Neuron (in vitro differentiated cells): ENCODE measurements around the gene ALG8.
"Not testable (repeated sequence)": the region's sequence is repeated elsewhere in the genome, so short reads cannot be mapped to it uniquely, and the experiment has no call there.

Experiments
- H2AFZ ChIP-seq: one replicate; pipeline ENCODE4 v1.6.1; 2013; ENCODE audit warnings: low read depth, mild to moderate bottlenecking, inconsistent platforms, low read length, moderate library complexity
- H3K27me3 ChIP-seq: one replicate; pipeline ENCODE4 v1.6.1; 2013; ENCODE audit warnings: low read length; ENCODE audit not compliant: insufficient read depth
- H3K36me3 ChIP-seq: one replicate; pipeline ENCODE4 v1.6.1; 2013; ENCODE audit warnings: low read length; ENCODE audit not compliant: insufficient read depth
- H3K4me1 ChIP-seq: one replicate; pipeline ENCODE4 v1.6.1; 2013; ENCODE audit warnings: low read length; ENCODE audit not compliant: insufficient read depth
- H3K4me3 ChIP-seq: 2 replicates; pipeline ENCODE4 v1.5.1; 2013; ENCODE audit warnings: mild to moderate bottlenecking, low read length, moderate library complexity
- H3K9me3 ChIP-seq: one replicate; pipeline ENCODE4 v1.6.1; 2013; ENCODE audit warnings: low read length

ALG8 gene

DNA sequence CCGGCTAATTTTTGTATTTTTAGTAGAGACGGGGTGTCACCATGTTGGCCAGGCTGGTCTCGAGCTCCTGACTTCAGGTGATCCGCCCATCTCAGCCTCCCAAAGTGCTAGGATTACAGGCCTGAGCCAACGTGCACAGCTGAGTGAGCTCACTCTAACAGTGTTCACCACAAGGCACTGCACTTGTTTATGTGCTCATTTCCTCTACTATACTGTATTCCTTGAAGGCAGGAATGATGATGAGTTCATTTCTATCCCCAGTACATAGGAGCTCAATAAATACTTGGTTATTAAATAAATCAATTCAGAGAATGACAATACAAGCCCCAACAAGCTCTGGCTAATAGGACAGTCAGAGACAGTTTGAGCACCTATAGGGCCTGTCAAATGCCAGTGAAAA lies 29.1 kb downstream of the ALG8 start:
- peaks cover 37% of the 10 kb centered on the region for H3K36me3 ChIP-seq

GRCh38 chr11:78109081-78110015 lies 30.1 kb downstream of the ALG8 start:
- Histone ChIP-seq H3K4me3 (no peak overlapping the region), H2AFZ (no peak overlapping the region), H3K4me1 (peaks cover 28% of the 10 kb centered on the region), H3K27me3 (no peaks in the 10 kb centered on the region), H3K9me3 (no peaks in the 10 kb centered on the region), H3K36me3 (peaks cover 44% of the 10 kb centered on the region)

More for the DNA sequence above, 29.1 kb downstream of the ALG8 start:
- Histone ChIP-seq H3K4me1 (peaks cover 28% of the 10 kb centered on the region), H3K4me3 (no peak overlapping the region), H2AFZ (no peak overlapping the region), H3K27me3 (no peaks in the 10 kb centered on the region), H3K9me3 (no peaks in the 10 kb centered on the region)

DNA sequence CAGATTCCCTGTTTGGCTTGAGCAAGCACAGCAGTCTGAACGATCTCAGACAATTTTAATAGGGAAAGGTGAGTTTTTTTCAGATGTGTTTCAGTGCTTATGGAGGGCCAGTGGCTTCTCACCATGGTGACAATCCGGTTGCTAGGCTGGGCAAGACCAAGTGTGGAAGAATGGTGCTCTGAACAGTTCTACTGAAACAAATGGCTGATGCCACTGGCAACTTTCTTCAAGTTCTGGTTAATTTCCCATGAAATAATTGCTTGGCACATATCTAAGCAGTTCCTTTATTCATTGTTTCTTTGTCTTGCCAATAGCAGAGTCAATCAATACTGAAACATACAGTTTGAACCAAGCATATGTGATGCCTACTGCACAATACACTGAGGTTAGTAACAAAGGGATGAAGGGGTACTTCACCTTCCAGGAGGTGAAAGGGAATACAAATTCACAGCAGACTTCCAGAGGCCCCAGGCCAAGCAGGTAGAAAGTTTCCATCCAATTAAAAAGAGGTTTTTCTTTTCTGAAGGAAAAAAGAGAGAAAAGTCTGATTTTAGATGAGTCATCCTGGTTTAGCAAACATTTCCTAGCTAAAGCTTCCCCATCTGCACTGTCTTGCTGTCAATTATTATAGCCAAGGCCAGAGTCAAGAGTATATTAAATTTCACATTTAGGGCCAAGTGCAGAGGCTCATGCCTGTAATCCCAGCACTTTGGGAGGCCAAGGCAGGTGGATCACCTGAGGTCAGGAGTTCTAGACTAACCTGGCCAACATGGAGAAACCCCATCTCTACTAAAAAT lies 38.6 kb downstream of the ALG8 start:
- Histone ChIP-seq H3K4me3 (no peak overlapping the region), H2AFZ (no peak overlapping the region), H3K36me3 (peaks cover 64% of the 10 kb centered on the region), H3K27me3 (no peaks in the 10 kb centered on the region), H3K4me1 (no peaks in the 10 kb centered on the region), H3K9me3 (no peaks in the 10 kb centered on the region)

DNA sequence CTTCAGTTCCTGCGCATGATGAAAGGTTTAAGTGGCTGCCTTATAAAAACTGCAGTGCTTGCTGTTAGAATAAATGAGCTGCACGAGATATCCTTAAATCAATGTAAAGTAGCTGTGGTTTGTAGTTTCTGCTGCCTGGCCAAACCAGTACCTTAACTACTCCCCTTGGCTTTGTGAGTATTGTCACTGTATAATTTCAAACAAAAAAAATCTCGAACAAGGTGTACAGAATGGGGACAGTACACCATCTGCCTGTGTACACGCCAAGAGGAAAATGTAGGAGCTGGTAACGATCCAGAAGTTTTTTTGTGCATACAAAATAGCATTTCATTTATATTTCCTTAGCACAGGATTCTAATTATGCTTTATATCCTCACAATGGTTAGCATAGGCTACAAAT lies 39.2 kb downstream of the ALG8 start:
- no peak overlapping the region for H3K4me3 ChIP-seq
- no peaks in the 10 kb centered on the region for H3K27me3 ChIP-seq
- H3K36me3 ChIP-seq: peaks cover 62% of the 10 kb centered on the region
- H2AFZ ChIP-seq: no peak overlapping the region
- no peaks in the 10 kb centered on the region for H3K9me3 ChIP-seq
- no peaks in the 10 kb centered on the region for H3K4me1 ChIP-seq

- Histone ChIP-seq H3K4me3 (no peak overlapping the region), H3K27me3 (no peaks in the 10 kb centered on the region), H3K4me1 (no peaks in the 10 kb centered on the region), H3K9me3 (no peaks in the 10 kb centered on the region), H2AFZ (no peak overlapping the region), H3K36me3 (peaks cover 63% of the 10 kb centered on the region)
These were observed 39.8 kb downstream of the ALG8 start for GRCh38 chr11:78099666-78100065.

DNA sequence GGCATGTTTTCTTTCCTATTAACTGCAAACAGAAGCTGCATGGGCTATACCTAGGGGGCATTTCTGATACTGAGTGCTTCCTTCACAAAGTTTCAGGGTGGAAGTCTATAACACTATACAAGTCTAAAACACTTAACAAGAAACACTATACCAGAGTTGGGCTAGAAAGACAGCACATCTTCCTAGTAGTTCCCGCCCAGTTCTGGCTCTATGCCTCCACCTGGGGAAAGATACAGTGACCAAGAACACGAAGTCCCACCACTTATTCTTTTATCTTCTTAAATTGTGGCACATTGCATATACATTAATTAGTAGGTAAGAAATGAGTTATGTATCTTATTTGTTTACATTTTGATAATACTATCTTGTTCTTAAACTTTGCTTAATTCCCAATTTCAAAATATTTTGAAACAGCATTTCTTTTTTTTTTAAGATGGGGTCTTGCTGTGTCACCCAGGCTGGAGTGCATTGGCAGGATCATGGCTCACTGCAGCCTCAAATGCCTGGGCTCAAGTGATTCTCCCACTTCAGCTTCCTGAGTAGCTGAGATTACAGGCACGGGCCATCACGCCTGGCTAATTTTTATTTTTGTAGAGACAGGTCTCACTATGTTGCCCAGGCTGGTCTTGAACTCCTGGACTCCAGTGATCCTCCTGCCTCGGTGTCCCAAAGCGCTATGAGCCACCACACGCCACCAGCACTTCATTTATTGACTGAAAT lies 41.6 kb downstream of the ALG8 start:
- H3K4me1 ChIP-seq: no peaks in the 10 kb centered on the region
- no peak overlapping the region for H2AFZ ChIP-seq
- peaks cover 60% of the 10 kb centered on the region for H3K36me3 ChIP-seq
- no peak overlapping the region for H3K4me3 ChIP-seq
- H3K9me3 ChIP-seq: no peaks in the 10 kb centered on the region
- no peaks in the 10 kb centered on the region for H3K27me3 ChIP-seq

DNA sequence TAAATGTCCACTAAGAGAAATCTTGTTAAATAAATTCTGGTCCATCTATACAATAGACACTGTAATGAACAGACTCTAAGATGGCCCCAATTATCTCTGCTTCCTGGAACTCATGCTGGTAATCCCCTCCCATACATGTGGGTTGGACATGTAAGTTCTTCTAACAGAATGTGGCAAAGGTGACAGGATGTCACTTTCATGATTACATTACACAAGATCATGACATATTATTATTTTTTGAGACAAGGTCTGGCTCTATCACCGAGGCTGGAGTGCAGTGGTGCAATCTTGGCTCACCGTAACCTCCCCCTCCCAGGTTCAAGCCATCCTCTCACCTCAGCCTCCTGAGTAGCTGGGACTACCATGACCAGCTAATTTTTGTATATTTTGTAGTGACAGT lies 45.2 kb downstream of the ALG8 start:
- Histone ChIP-seq H2AFZ (no peak overlapping the region), H3K36me3 (peaks cover 32% of the 10 kb centered on the region), H3K27me3 (no peaks in the 10 kb centered on the region), H3K4me1 (no peaks in the 10 kb centered on the region), H3K4me3 (no peak overlapping the region), H3K9me3 (no peaks in the 10 kb centered on the region)

DNA sequence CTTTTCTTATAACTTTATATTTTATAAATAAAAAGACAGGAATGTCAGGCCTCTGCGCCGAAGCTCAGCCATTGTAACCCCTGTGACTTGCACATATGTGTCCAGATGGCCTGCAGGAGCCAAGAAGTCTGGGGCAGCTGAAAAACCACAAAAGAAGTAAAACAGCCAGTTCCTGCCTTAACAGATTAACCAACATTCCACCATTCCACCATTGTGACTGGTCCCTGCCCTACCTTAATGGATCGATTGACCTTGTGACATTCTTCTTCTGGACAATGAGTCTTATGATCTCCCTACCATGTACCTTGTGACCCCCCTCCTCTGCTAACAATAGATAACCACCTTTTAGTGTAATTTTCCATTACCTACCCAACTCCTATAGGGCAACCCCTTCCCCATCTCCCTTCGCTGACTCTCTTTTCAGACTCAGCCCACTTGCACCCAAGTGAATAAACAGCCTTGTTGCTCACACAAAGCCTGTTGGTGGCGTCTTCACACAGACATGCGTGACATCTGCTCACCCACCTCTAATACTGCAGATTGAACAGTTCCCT lies 52.8 kb downstream of the ALG8 start:
- H2AFZ ChIP-seq: not testable (repeated sequence)

DNA sequence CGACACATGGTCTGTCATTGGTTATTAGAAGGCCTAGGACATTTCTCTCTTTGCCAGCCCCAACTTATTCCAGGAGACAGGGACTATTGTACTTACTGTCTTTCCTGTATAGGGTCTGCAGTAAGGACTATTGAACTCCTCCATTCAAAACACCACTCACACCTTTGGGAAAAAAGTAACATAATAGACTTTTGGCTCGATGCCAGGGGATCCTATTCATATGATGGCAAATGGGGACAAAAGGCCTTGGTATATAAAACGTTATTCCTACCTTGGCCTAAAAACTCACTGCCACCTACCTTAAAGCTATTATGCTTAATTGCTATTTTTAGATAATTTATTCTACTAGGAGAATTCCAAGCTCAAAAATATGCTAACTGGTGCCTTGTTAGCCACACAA lies 53.5 kb downstream of the ALG8 start:
- no peak overlapping the region for H3K4me3 ChIP-seq
- peaks cover 7% of the 10 kb centered on the region for H3K4me1 ChIP-seq
- H3K27me3 ChIP-seq: no peaks in the 10 kb centered on the region
- no peak overlapping the region for H2AFZ ChIP-seq
- no peaks in the 10 kb centered on the region for H3K36me3 ChIP-seq
- no peaks in the 10 kb centered on the region for H3K9me3 ChIP-seq

More for the DNA sequence above, 52.8 kb downstream of the ALG8 start:
- H3K36me3 ChIP-seq, H3K4me3 ChIP-seq, H3K9me3 ChIP-seq, H3K27me3 ChIP-seq, H3K4me1 ChIP-seq: not testable (repeated sequence)

- peaks cover 11% of the 10 kb centered on the region for H3K4me1 ChIP-seq
- H3K9me3 ChIP-seq, H3K27me3 ChIP-seq, H3K36me3 ChIP-seq, H2AFZ ChIP-seq, H3K4me3 ChIP-seq: not testable (repeated sequence)
These were observed 54.9 kb downstream of the ALG8 start for GRCh38 chr11:78084506-78084905.

DNA sequence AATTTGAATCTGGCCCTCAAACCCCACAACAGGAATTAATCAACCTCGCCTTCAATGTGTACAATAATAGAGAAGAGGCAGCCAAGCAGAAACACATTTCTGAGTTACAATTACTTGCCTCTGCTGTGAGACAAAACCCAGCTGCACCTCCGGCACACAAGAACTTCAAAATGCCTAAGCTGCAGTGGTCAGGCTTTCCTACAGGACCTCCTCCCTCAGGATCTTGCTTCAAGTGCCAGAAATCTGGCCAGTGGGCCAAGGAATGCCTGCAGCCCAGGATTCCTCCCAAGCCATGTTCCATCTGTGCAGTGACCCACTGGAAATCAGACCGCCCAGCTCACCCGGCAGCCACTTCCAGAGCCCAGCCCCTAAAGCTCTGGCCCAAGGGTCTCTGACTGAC lies 56.4 kb downstream of the ALG8 start:
- Histone ChIP-seq H2AFZ (no peak overlapping the region), H3K9me3 (no peaks in the 10 kb centered on the region), H3K36me3 (no peaks in the 10 kb centered on the region), H3K27me3 (no peaks in the 10 kb centered on the region), H3K4me1 (peaks cover 21% of the 10 kb centered on the region), H3K4me3 (no peak overlapping the region)

DNA sequence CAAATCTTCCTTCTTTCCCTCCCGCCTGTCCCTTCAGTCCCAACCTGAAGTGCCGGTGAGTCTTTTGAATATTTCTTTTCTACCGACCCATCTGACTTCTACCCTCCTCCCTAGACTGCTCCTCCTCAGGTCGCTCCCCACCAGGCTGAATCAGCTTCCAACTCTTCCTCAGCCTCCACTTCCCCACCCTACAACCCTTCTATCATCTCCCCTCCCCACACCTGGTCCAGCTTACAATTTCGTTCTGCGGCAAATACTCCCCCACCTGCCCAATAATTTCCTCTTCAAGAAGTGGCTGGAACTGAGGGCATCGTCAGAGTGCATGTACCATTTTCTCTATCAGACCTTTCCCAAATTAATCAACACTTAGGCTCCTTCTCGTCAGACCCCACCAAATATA lies 57.3 kb downstream of the ALG8 start:
- peaks cover 8% of the 10 kb centered on the region for H3K36me3 ChIP-seq
- no peaks in the 10 kb centered on the region for H3K27me3 ChIP-seq
- H3K9me3 ChIP-seq: no peaks in the 10 kb centered on the region
- H3K4me1 ChIP-seq: peaks cover 25% of the 10 kb centered on the region
- H2AFZ ChIP-seq: no peak overlapping the region
- H3K4me3 ChIP-seq: no peak overlapping the region

- peaks cover 25% of the 10 kb centered on the region for H3K4me1 ChIP-seq
- H2AFZ ChIP-seq: no peak overlapping the region
- no peaks in the 10 kb centered on the region for H3K9me3 ChIP-seq
- no peak overlapping the region for H3K4me3 ChIP-seq
- H3K27me3 ChIP-seq: no peaks in the 10 kb centered on the region
- peaks cover 13% of the 10 kb centered on the region for H3K36me3 ChIP-seq
These were observed 57.8 kb downstream of the ALG8 start for GRCh38 chr11:78081583-78081982.
